ENCODE measurements around the gene AHCYL2. TPM values are rescaled to one million over a fixed set of nuclear protein-coding genes. Genes with fewer than 3 reads are reported as not detected.

The AHCYL2 gene
- total RNA-seq, 1 donor from 2014 or later, result 6.0 TPM

GRCh38 chr7:129452589-129453231 is 227.9 kb downstream of the AHCYL2 start:
- no peak for DNase-seq
- intact Hi-C loops (cut with micrococcal nuclease), result no loop called here
- peak overlapping the region; percentile 60 for H3K27ac ChIP-seq (replicated peaks)
- H3K9me3 ChIP-seq (replicated peaks), result peaks cover 16% of the 10 kb centered on the region
- H3K4me3 ChIP-seq, result no peak overlapping the region
- peaks cover 25% of the 10 kb centered on the region for H3K4me1 ChIP-seq
- TF ChIP-seq CTCF (IDR thresholded peaks at IDR 0.05; ENCODE audit: borderline replicate concordance), result no peak
- H3K36me3 ChIP-seq, result peaks cover 22% of the 10 kb centered on the region
- H3K27me3 ChIP-seq (ENCODE audit: low read depth), result no peaks in the 10 kb centered on the region

DNA sequence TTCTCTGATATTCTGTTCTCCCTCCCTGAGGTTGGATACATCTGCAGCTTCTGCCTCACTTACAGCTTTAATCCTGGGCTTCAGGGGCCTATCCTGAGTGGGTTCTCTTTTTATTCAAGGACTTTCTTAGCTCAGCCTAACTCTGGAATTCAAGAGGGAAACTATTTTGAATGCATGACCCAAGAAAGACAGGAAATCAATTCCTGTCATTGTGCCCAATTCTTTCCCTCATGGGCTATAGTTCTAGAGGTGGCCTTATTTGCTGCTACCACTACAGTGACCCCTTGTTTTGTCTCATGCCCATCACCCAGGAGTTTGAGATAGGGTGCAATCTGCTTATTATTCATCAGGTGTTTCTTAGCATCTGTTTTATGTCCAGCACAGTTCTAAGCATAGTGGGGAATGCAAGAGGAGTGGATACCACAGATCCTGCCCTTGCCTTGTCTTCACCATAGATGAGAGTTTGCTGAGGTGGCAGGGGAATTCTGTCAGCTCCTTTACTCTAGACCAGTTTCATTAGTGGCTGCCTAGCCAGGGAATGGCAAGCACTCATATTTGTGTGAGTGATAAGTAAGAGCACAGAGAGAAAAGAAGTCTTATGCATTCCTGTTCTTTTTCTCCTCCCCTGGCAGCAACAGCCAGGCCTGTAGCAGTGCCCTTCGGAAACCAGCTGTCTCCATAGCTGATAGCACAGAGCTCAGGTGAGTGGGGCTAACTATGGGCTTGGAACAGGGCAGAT is 228.8 kb downstream of the AHCYL2 start:
- DNase-seq, result no peak
- Histone ChIP-seq H3K27me3 (ENCODE audit: low read depth) (no peaks in the 10 kb centered on the region), H3K4me1 (peaks cover 25% of the 10 kb centered on the region), H3K36me3 (peaks cover 22% of the 10 kb centered on the region), H3K27ac (replicated peaks) (peak overlapping the region; percentile 60), H3K9me3 (replicated peaks) (peaks cover 7% of the 10 kb centered on the region), H3K4me3 (no peak overlapping the region)
- intact Hi-C loops (cut with micrococcal nuclease), result no loop called here
- no peak for TF ChIP-seq CTCF (IDR thresholded peaks at IDR 0.05; ENCODE audit: borderline replicate concordance)

DNA sequence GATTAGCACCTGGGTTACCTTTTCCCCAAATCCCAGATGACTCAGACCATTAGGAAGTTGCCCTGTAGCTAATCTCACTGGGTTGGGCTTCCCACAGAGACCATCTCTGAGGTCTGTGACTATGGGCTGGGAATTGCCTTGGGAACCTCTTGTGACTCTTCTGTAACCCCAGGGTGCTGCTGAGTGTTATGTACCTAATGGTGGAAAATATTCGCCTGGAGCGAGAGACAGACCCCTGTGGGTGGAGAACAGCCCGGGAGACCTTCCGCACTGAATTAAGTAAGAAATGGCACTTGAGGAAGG is 229.4 kb downstream of the AHCYL2 start:
- no peaks in the 10 kb centered on the region for H3K27me3 ChIP-seq (ENCODE audit: low read depth)
- H3K36me3 ChIP-seq, result peaks cover 25% of the 10 kb centered on the region
- no peak for DNase-seq
- H3K9me3 ChIP-seq (replicated peaks), result peaks cover 2% of the 10 kb centered on the region
- H3K4me1 ChIP-seq, result peaks cover 25% of the 10 kb centered on the region
- intact Hi-C loops (cut with micrococcal nuclease), result no loop called here
- peak overlapping the region; percentile 60 for H3K27ac ChIP-seq (replicated peaks)
- H3K4me3 ChIP-seq, result no peak overlapping the region
- TF ChIP-seq CTCF (IDR thresholded peaks at IDR 0.05; ENCODE audit: borderline replicate concordance), result no peak

DNA sequence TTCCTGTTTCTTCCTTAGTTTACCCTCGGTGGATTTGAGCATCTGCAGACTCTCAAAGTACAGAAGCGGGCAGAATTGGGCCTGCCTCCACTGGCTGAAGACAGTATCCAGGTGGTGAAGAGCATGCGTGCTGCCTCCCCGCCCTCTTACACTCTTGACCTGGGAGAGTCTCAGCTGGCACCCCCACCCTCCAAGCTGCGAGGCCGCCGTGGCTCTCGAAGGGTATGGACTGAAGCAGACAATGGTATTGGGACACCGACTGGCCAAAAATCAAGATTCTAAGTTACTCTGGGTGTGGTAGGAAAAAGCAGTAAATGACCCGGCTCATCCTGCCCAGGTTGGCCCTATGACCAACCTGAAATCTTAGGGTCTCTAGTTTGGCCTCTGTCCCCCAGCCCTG is 231.6 kb downstream of the AHCYL2 start:
- no peak for DNase-seq
- intact Hi-C loops (cut with micrococcal nuclease), result no loop called here
- Histone ChIP-seq H3K36me3 (peaks cover 39% of the 10 kb centered on the region), H3K27ac (replicated peaks) (no peak overlapping the region), H3K4me3 (no peak overlapping the region), H3K9me3 (replicated peaks) (no peaks in the 10 kb centered on the region), H3K27me3 (ENCODE audit: low read depth) (no peaks in the 10 kb centered on the region), H3K4me1 (peaks cover 25% of the 10 kb centered on the region)
- no peak for TF ChIP-seq CTCF (IDR thresholded peaks at IDR 0.05; ENCODE audit: borderline replicate concordance)

DNA sequence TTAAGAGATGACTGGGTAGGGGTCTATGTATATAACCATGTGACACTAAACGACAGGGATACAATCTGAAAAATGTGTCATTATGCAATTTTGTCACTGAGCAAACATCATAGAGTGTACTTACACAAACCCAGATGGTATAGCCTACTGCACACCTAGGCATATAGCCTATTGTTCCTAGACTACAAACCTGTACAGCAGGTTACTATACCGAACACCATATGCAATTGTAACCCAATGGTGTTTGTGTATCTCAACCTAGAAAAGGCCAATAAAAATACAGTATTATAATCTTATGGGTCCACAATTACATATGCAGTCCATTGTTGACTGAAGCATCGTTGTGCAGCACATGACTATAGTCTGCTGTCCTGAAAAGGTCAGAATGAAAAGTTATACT is 232.3 kb downstream of the AHCYL2 start:
- H3K4me3 ChIP-seq, result no peak overlapping the region
- H3K4me1 ChIP-seq, result peaks cover 25% of the 10 kb centered on the region
- intact Hi-C loops (cut with micrococcal nuclease), result no loop called here
- peaks cover 46% of the 10 kb centered on the region for H3K36me3 ChIP-seq
- H3K9me3 ChIP-seq (replicated peaks), result no peaks in the 10 kb centered on the region
- no peak for DNase-seq
- no peak for TF ChIP-seq CTCF (IDR thresholded peaks at IDR 0.05; ENCODE audit: borderline replicate concordance)
- no peaks in the 10 kb centered on the region for H3K27me3 ChIP-seq (ENCODE audit: low read depth)
- H3K27ac ChIP-seq (replicated peaks), result no peak overlapping the region
